NCI-H146 treated with DMSO at 0.1 percent for 48 hours (cell line): ENCODE measurements around the gene LRRC4C.
"Not testable (repeated sequence)": the region's sequence is repeated elsewhere in the genome, so short reads cannot be mapped to it uniquely, and the experiment has no call there.

Source experiments
- DNase-seq: peaks from one replicate; lab custom pipeline; 2025; ENCODE audit not compliant: unreplicated experiment; lab: John Stamatoyannopoulos, UW

The LRRC4C gene

DNA sequence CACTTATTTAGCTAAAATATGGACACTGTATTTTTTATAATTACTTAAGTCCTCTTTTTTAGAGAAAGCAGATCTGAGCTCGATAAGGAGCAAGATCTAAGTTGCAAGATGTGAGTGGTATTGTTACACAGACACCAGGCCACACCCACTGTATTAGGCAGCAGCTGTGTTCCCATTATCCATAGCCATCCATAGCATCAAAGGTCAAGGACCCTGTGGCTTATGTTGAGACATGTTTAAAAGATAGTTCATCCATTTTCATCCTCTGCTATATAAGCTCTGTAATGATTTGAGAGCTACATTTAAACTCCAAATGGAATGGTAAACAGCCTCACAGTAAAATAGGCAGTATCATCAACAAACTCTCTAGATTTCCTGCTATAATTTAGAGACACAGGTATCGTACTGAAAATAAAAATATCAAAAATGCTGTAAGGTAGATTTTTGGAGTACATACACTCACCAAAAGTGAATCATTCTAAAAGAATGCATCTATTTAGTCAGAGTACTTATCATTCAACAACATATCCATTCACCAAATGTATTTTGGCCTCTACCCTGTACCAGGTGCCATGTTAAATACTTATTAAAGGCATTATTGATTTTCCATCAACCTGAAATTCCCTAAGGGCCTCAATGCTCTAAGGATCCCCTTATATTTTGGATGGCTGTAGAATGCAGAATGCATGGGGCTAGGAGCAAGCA lies 574.0 kb downstream of the LRRC4C start:
- no peak for DNase-seq

DNA sequence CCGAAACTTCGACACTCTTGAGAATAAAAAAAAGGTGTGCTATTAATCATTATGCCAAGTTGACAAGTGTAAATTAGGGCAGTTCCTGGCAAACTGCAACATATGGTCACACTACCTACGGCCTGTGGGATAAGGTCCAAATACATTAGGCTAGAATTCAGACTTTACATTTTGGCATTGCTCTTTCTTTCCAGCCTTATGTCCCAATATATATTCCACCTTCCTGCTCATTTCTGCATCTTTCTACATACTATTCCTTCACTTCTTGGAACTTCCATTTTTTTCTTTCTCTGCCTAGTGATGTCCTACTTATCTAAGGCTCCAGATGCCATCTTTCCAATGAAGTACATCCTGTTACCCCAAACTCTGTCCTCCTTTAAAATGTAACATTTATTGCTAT lies 577.2 kb downstream of the LRRC4C start:
- DNase-seq: no peak

DNA sequence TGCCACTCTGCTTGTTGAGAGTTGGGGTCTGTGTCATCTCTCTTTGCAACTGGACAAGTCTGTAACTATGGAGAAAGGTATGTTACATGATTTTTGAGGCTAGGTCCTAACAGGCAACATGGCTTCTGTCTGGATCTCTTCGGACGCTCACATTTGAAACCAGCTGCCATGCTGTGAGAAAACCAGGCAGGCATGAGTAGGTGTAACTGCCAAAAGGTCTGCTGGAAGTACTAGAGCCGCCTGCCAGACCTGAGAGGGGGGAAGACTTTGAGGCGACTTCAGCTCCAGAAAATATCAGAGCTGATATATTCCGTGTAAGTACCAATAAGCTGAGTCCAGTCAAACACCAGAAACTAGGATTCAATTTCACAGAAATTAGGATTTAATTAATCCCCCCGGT lies 579.5 kb downstream of the LRRC4C start:
- DNase-seq: no peak

DNA sequence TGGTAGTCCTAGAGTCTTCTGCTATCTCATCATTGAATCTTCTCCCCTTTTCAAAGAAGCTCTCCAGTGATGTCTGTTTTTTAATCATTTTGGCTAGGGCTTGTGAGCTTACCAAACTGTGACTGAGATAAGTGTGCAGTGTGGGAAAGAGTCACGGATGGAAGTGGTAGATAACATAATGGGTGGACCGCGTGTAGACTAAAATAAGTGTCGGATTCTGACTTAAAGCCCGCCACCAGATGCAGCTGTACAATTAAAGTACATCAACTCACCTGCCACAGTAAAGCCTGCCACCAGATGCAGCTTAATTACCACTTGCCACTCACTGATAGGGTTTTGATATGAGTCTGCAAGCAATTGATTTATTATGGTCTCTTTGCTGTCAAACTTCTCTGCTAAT lies 581.5 kb downstream of the LRRC4C start:
- no peak for DNase-seq

DNA sequence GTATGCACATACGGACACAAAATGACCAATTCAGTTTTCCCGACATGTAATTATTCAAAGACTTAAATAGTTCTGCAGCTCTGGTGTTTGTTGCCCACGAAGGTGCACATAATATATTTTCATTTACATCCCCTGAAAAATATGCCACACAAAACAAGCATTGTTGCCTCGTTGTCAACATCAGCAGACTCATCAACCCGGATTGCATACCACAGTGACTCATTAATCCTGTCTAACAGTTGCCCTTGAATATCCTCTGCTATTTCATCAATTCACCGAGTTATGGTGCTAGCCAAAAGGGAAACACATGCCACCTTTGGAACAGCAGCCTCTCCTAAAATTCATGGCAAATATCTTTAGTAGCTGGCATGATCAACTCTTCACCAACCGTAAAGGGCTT lies 582.2 kb downstream of the LRRC4C start:
- no peak for DNase-seq

DNA sequence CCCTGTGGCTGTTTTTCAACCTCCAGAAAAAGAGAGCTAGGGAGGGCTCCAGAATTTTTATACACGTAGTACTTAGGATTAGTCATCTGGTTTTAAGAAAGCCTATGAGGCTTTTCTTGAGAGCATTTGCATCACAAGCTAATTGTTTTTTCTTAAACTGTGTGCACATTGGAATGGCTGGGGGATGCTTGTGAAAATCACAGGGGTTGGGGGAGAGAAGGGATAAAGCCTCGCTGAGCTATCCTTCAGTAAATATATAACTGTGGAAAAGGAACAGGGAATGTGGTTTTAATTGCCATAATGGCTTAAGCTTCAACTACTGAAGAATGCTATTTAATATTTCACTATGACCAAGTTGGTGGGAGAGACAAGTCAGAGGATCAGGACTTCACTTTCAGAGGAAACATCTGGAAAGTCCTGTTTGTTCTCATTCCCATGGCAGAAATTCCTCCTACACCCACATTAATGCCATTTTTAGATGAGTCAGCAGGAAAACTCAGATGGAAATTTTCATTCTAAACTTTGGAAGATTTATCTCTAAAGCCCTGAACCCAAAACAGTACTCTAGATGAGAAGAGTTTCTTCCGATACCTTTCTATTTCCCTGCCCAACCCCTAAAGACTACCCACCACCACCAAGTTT lies 591.3 kb downstream of the LRRC4C start:
- DNase-seq: no peak

DNA sequence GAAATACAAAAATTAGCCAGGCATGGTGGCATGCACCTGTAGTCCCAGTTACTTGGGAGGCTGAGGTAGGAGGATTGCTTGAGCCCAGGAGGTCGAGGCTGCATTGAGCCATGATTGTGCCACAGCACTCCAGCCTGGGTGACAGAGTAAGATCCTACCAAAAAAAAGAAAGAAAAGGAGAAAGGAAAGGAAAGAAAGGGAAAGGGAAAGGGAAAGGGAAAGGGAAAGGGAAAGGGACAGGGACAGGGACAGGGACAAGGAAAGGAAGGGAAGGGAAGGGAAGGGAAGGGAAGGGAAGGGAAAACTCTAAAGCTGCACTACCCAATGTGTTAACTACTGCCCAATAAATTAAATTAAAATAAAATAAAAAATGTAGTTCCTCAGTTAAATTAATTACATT lies 601.7 kb downstream of the LRRC4C start:
- not testable (repeated sequence) for DNase-seq

DNA sequence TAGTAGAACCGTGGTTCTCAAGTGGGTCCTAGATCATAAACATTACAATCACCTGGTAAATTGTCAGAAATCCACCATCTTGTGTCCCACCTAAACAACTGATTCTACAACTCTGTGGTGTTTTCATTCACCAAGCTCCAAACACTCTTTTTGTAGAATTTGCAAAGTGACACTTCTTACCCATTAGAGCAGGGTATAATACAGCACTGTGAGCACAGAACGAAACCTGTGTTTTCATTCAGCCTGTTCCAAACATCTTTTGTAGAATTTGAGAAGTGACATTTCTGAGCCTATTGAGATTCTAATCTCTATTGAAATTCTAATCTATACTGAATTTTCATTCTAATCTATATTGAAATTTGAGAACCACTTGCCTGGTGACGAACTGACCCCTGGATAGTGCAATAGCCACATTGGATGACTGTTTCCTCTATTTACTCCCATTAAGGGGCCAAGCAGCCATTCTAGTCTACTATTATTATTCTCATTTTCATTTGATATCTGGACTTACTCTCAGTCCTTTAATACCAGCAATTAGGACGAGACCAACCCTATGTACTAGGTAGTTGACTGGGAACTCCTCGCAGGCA lies 616.6 kb downstream of the LRRC4C start:
- no peak for DNase-seq

DNA sequence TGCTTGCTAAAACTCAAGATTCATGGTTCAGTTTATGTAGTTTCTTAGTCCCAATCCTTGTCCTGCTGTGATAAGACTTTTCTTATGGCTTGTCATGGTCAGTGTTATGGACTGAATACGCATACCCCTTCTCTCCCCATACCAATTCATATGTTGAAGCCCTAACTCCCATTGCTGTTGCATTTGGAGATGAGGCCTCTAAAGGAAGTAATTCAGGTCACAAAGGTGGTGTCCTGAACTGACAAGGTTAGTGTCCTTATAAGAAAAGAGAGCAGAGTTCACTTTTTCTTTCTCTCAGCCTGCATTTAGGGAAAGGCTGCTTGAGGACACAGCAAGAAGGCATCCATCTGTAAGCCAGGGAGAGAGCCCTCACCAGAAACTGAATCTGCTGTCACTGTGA lies 618.2 kb downstream of the LRRC4C start:
- no peak for DNase-seq

DNA sequence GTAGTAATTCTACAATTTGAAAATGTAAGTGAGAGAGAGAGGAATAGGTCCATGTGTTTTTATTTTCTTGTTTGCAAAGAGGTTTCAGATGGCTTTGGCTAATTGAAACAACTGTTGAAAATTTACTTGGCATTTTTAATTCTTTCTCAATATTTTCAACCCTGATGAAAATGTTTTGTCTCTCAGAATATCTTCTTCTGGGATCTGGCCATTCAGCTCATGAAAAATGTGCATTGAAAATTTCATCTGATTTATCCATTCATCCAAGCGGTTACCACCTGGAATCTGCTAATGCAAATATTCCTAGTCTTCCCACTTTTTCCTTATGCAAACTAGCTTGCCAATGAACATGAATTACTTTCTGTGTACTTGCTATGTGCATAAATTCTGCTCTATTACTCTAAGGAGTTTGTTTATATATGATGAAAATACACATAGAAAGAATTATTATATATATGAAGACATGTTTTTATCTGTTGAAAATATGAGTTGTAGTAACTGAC lies 621.2 kb downstream of the LRRC4C start:
- no peak for DNase-seq

DNA sequence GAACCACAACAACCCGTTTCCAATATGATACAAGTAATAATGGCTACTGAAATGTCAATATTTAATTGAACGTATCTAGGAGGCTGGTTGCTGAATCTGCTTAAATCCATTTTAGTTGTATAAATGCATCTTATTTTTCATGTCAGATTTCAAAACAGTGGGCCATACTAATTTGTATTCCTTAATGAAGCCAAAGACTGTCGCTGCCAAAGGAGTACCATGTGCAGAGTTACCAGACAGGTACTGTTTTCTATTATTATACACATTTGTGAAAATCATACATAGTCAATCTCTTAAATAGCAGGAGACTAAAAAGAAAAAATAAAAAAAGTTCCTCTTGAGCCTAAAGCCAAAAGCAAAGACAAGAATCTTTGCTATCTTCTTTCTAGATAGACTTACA lies 632.3 kb downstream of the LRRC4C start:
- DNase-seq: no peak

DNA sequence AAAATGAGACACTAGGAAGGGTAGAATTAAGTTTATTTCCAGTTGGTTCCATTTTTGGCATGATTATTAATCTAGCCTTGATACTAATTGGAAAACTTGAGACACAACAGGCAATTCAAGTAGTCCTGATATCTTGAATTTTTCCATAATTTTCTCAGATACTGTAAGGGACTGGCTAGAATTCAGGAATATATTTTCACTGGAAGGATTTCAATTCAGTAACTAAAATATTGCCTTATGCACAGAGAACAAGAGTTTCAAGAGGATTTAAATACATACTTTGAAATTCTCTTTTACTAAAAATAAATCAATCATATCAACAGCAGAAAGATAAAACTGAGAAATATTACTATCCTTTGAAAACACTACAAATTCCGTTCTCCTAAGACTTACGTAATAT lies 632.9 kb downstream of the LRRC4C start:
- no peak for DNase-seq

DNA sequence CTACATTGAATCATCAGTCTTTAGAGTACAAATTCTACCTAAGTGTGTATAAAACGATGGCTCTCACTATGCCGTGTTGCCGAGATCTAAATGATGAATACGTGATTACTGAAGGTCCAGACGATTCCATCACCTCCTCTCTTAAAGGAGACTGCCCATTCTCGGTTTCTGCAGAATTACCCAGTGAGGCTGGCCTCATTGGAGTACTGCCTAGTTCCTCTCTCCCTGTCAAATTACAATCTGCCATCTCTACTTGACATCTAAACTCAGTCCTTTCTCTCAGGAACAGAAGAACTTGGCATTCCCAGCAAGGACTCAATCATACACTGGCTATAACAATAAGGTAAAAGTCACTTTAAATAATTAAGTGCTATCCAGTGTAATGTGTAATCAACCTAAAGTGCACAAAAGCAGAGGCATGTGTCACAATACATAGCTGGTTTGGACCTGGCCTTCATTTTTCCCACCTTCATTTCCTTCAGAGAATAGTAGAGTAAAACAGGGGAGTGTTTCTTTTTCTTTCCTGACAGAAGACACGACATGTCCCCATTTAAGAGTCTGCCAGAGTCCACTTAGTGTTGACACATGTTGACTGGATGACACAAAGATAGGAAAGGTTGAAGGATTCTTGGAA lies 634.1 kb downstream of the LRRC4C start:
- no peak for DNase-seq

DNA sequence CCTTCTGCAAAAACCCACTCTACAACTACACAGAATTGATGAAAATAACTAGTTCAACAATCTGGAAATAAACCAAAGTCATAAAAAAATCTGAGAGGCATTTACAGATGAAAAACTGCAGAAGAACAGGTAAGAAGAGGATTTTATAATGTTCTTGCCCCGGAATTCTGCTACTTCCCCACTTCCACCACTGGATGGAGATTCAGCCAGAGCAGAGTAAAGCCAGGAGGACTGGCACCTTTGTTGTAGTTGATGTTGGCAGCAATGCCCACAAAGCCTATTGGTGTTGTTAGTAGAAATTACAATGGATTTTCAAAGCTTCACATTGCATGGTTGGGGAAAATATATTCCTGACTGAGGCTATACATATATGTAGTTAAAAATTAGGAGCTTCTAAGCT lies 640.2 kb downstream of the LRRC4C start:
- no peak for DNase-seq

DNA sequence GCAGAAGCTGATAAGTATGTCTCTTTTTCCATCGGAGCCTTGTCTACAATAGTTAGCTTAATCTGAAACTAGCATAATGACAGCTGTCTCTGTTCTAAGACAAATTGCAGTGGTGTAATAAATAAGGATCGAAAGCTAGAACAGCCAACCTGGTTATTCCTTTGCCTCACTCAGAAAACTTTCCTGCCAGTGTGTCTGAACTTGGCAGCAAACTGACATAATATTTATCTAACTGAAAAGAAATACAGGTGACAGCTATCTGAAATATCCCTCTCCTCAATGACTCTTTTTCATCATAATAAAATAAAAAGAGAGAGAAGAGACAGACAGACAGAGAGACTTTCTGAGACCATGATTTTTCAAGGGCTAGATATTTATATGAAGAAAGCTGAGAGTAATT lies 642.5 kb downstream of the LRRC4C start:
- no peak for DNase-seq

DNA sequence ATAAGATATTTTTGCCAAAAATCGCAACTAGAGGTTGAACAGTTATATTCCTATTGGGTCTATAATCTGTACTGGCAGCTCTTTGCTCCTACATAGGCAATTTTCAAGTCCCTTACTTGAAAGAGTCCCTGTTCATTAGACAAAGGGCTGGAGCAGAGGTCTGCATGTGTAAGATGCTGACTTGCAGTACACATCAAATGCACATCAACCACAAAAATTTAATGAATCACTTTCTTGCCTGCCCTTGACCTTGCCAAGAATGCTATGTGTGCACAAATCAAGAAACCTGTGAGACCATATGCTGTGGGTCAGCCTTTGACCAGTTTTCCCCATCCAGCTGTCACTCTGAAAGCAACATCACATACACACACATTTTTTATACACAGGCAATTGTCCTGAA lies 661.5 kb downstream of the LRRC4C start:
- no peak for DNase-seq

DNA sequence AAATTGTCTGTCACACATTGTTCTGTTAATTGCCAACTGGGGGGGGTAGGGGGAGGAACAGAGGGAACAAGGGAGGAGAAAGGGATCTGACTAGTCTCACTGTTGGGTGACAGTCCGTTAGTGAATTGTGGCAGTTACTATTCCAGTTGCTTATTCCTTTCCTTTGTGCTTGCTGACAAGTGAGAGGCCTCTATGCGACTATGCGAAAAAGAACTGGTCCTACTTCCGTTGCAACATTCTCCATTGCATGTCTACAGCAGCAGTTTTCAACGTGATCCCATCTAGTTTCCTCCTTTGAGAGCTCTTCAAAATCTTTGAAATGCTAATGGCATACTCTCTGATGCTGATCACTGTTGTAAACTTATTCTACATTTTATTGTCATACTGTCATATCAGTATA lies 672.2 kb downstream of the LRRC4C start:
- DNase-seq: no peak

DNA sequence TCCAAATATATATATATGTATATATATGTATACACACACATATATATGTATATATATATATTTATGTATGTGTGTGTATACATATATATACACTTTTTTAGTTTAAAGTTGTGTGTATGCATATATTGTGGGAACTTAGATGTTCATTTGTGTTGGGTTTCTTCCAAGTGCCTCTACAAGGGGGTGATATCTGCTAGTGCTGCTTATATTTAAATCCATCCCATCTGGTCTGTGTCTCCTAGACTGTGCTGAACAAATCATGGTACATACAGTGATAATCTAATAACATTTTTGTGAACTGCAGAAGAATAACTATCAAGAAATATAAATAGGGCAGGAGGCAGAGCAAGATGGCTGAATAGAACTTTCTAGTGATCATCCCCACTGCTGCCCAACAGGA lies 696.4 kb downstream of the LRRC4C start:
- no peak for DNase-seq

DNA sequence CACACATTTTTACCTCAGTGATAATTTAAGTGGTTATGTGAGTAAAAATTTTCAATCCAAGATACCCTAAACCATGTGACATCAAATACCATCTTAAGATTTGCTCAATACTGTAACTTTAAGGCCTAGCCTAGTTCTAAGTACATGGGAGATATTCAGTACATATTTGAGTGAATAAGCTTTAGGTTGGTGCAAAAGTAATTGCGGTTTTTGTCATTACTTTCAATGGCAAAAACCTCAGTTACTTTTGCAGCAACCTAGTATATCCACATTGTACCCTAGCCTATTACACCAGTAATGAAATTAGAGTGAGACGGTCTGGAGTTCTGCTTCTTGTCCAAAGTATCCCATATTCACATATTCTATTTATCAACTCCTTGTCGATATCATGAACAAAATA lies 700.1 kb downstream of the LRRC4C start:
- DNase-seq: no peak

DNA sequence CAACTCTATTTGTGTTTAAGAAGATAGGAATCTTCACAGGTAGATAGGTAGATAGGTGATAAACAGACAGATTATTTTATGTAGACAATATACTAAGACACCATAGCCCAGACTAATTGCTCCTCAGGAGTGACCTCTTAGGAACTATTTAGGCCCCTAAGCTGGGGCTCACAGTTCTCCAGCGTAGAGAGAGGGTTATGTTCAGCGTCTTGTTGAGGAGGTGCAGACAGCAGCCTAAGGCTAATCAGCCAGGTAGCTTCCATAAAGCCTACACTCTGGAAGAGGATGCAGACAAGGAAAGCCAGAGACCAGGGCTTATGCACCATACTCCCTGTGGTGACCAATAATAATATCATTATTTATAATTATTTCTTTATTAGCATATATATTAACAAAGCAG lies 705.2 kb downstream of the LRRC4C start:
- no peak for DNase-seq

DNA sequence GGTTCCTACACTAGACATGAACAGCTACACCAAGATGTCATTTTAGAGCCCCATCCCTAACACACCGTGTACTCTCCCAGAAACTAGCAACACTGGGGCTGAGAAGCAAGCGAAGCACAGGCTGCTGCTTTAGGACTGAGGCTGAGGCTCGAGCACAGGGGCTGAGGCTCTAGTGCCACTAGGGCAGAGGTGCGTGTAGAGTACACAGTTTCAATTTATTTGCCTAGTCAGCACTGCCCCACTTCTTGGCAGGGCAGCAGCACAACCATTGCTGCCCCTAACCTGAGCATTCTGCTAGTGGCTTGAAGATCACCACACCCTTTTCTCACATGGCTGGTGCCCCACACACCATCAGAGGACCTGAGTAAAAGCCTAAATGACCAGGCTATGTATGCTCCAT lies 713.2 kb downstream of the LRRC4C start:
- no peak for DNase-seq

DNA sequence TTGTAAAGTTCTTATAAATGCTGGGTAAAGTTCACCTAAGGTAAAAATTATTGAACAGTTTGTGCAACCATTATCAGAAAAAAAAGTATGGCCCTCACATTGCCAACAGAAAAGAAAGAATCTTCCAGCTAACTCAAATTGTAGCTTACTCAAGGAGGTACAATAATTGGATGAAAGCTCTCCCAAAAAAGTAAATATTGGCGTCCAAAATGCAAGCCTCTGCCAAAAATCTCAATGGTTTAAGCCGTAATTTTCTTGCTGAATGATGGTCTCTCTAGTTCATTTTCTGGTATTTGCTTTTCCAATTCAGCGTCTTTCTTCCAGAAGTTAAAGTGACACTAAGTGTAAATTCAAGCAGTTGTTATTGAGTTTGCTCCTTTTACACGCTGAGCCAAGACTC lies 727.3 kb downstream of the LRRC4C start:
- DNase-seq: no peak
